ENCODE results near the gene METTL15.
"Not testable (repeated sequence)": the region's sequence is repeated elsewhere in the genome, so short reads cannot be mapped to it uniquely, and the experiment has no call there.

Gene METTL15

GRCh38 chr11:28315440-28315839 lies 207.3 kb downstream of the METTL15 start:
- Histone ChIP-seq H3K4me3 (ENCODE audit: low read length in 2 of 2) (no peak overlapping the region), H3K27me3 (ENCODE audit: control insufficient read depth in 2 of 2, insufficient read depth in 2 of 2, low read length in 2 of 2) (no peaks in the 10 kb centered on the region), H3K9me3 (ENCODE audit: control insufficient read depth in 2 of 2, low read length in 2 of 2) (no peaks in the 10 kb centered on the region), H3K9ac (ENCODE audit: low read depth in 1 of 2, low read length in 2 of 2) (no peak overlapping the region), H3K4me1 (ENCODE audit: control insufficient read depth in 2 of 2, insufficient read depth in 2 of 2, low read length in 2 of 2) (no peaks in the 10 kb centered on the region), H3K27ac (ENCODE audit: low read depth in 2 of 2, low read length in 2 of 2) (no peak overlapping the region), H3K36me3 (ENCODE audit: control insufficient read depth in 2 of 2, insufficient read depth in 2 of 2, low read length in 2 of 2) (peaks cover 4 to 7% of the 10 kb centered on the region in 2 donors)

GRCh38 chr11:28318871-28319270 lies 210.7 kb downstream of the METTL15 start:
- no peaks in the 10 kb centered on the region for H3K27me3 ChIP-seq (ENCODE audit: control insufficient read depth in 2 of 2, insufficient read depth in 2 of 2, low read length in 2 of 2)
- no peak overlapping the region for H3K27ac ChIP-seq (ENCODE audit: low read depth in 2 of 2, low read length in 2 of 2)

GRCh38 chr11:28323621-28324020 lies 215.4 kb downstream of the METTL15 start:
- Histone ChIP-seq H3K36me3 (ENCODE audit: control insufficient read depth in 2 of 2, insufficient read depth in 2 of 2, low read length in 2 of 2) (no peaks in the 10 kb centered on the region), H3K9me3 (ENCODE audit: control insufficient read depth in 2 of 2, low read length in 2 of 2) (no peaks in the 10 kb centered on the region), H3K9ac (ENCODE audit: low read depth in 1 of 2, low read length in 2 of 2) (no peak overlapping the region), H3K27ac (ENCODE audit: low read depth in 2 of 2, low read length in 2 of 2) (no peak overlapping the region), H3K27me3 (ENCODE audit: control insufficient read depth in 2 of 2, insufficient read depth in 2 of 2, low read length in 2 of 2) (no peaks in the 10 kb centered on the region), H3K4me3 (ENCODE audit: low read length in 2 of 2) (no peak overlapping the region), H3K4me1 (ENCODE audit: control insufficient read depth in 2 of 2, insufficient read depth in 2 of 2, low read length in 2 of 2) (no peaks in the 10 kb centered on the region)

More at GRCh38 chr11:28318871-28319270, 210.7 kb downstream of the METTL15 start:
- Histone ChIP-seq H3K4me3 (ENCODE audit: low read length in 2 of 2) (no peak overlapping the region), H3K36me3 (ENCODE audit: control insufficient read depth in 2 of 2, insufficient read depth in 2 of 2, low read length in 2 of 2) (peaks cover 4 to 7% of the 10 kb centered on the region in 2 donors), H3K4me1 (ENCODE audit: control insufficient read depth in 2 of 2, insufficient read depth in 2 of 2, low read length in 2 of 2) (no peaks in the 10 kb centered on the region), H3K9me3 (ENCODE audit: control insufficient read depth in 2 of 2, low read length in 2 of 2) (no peaks in the 10 kb centered on the region), H3K9ac (ENCODE audit: low read depth in 1 of 2, low read length in 2 of 2) (no peak overlapping the region)

GRCh38 chr11:28332393-28332792 lies 224.2 kb downstream of the METTL15 start:
- H3K36me3 ChIP-seq (ENCODE audit: control insufficient read depth in 2 of 2, insufficient read depth in 2 of 2, low read length in 2 of 2); H3K27me3 ChIP-seq (ENCODE audit: control insufficient read depth in 2 of 2, insufficient read depth in 2 of 2, low read length in 2 of 2); H3K4me1 ChIP-seq (ENCODE audit: control insufficient read depth in 2 of 2, insufficient read depth in 2 of 2, low read length in 2 of 2); H3K4me3 ChIP-seq (ENCODE audit: low read length in 2 of 2); H3K9ac ChIP-seq (ENCODE audit: low read depth in 1 of 2, low read length in 2 of 2); H3K27ac ChIP-seq (ENCODE audit: low read depth in 2 of 2, low read length in 2 of 2); H3K9me3 ChIP-seq (ENCODE audit: control insufficient read depth in 2 of 2, low read length in 2 of 2): not testable (repeated sequence)

- no peak overlapping the region for H3K9ac ChIP-seq (ENCODE audit: low read depth in 1 of 2, low read length in 2 of 2)
- H3K36me3 ChIP-seq (ENCODE audit: control insufficient read depth in 2 of 2, insufficient read depth in 2 of 2, low read length in 2 of 2), result no peaks in the 10 kb centered on the region
- no peak overlapping the region for H3K4me3 ChIP-seq (ENCODE audit: low read length in 2 of 2)
- no peaks in the 10 kb centered on the region for H3K27me3 ChIP-seq (ENCODE audit: control insufficient read depth in 2 of 2, insufficient read depth in 2 of 2, low read length in 2 of 2)
- peaks cover 2 to 3% of the 10 kb centered on the region in 2 donors for H3K9me3 ChIP-seq (ENCODE audit: control insufficient read depth in 2 of 2, low read length in 2 of 2)
- no peak overlapping the region for H3K27ac ChIP-seq (ENCODE audit: low read depth in 2 of 2, low read length in 2 of 2)
- H3K4me1 ChIP-seq (ENCODE audit: control insufficient read depth in 2 of 2, insufficient read depth in 2 of 2, low read length in 2 of 2), result no peaks in the 10 kb centered on the region
Observed at GRCh38 chr11:28337701-28338100, 229.5 kb downstream of the METTL15 start.

- Histone ChIP-seq H3K4me1 (ENCODE audit: control insufficient read depth in 2 of 2, insufficient read depth in 2 of 2, low read length in 2 of 2) (no peaks in the 10 kb centered on the region), H3K36me3 (ENCODE audit: control insufficient read depth in 2 of 2, insufficient read depth in 2 of 2, low read length in 2 of 2) (no peaks in the 10 kb centered on the region), H3K9me3 (ENCODE audit: control insufficient read depth in 2 of 2, low read length in 2 of 2) (peaks cover 2 to 3% of the 10 kb centered on the region in 2 donors), H3K9ac (ENCODE audit: low read depth in 1 of 2, low read length in 2 of 2) (no peak overlapping the region), H3K27ac (ENCODE audit: low read depth in 2 of 2, low read length in 2 of 2) (no peak overlapping the region), H3K4me3 (ENCODE audit: low read length in 2 of 2) (no peak overlapping the region), H3K27me3 (ENCODE audit: control insufficient read depth in 2 of 2, insufficient read depth in 2 of 2, low read length in 2 of 2) (no peaks in the 10 kb centered on the region)
Observed at GRCh38 chr11:28338371-28338770, 230.2 kb downstream of the METTL15 start.

- no peaks in the 10 kb centered on the region for H3K36me3 ChIP-seq (ENCODE audit: control insufficient read depth in 2 of 2, insufficient read depth in 2 of 2, low read length in 2 of 2)
- no peaks in the 10 kb centered on the region for H3K4me1 ChIP-seq (ENCODE audit: control insufficient read depth in 2 of 2, insufficient read depth in 2 of 2, low read length in 2 of 2)
- H3K9me3 ChIP-seq (ENCODE audit: control insufficient read depth in 2 of 2, low read length in 2 of 2), result peaks cover 2 to 3% of the 10 kb centered on the region in 2 donors
- no peaks in the 10 kb centered on the region for H3K27me3 ChIP-seq (ENCODE audit: control insufficient read depth in 2 of 2, insufficient read depth in 2 of 2, low read length in 2 of 2)
- H3K9ac ChIP-seq (ENCODE audit: low read depth in 1 of 2, low read length in 2 of 2), result no peak overlapping the region
- H3K4me3 ChIP-seq (ENCODE audit: low read length in 2 of 2), result no peak overlapping the region
- no peak overlapping the region for H3K27ac ChIP-seq (ENCODE audit: low read depth in 2 of 2, low read length in 2 of 2)
Observed at GRCh38 chr11:28339488-28339887, 231.3 kb downstream of the METTL15 start.

- Histone ChIP-seq H3K4me3 (ENCODE audit: low read length in 2 of 2) (no peak overlapping the region), H3K27ac (ENCODE audit: low read depth in 2 of 2, low read length in 2 of 2) (no peak overlapping the region), H3K27me3 (ENCODE audit: control insufficient read depth in 2 of 2, insufficient read depth in 2 of 2, low read length in 2 of 2) (no peaks in the 10 kb centered on the region), H3K9ac (ENCODE audit: low read depth in 1 of 2, low read length in 2 of 2) (no peak overlapping the region), H3K36me3 (ENCODE audit: control insufficient read depth in 2 of 2, insufficient read depth in 2 of 2, low read length in 2 of 2) (no peaks in the 10 kb centered on the region), H3K4me1 (ENCODE audit: control insufficient read depth in 2 of 2, insufficient read depth in 2 of 2, low read length in 2 of 2) (no peaks in the 10 kb centered on the region), H3K9me3 (ENCODE audit: control insufficient read depth in 2 of 2, low read length in 2 of 2) (peaks cover 2 to 3% of the 10 kb centered on the region in 2 donors)
Observed at GRCh38 chr11:28342716-28343115, 234.5 kb downstream of the METTL15 start.

- Histone ChIP-seq H3K4me1 (ENCODE audit: control insufficient read depth in 2 of 2, insufficient read depth in 2 of 2, low read length in 2 of 2) (no peaks in the 10 kb centered on the region), H3K4me3 (ENCODE audit: low read length in 2 of 2) (no peak overlapping the region), H3K9ac (ENCODE audit: low read depth in 1 of 2, low read length in 2 of 2) (no peak overlapping the region), H3K27ac (ENCODE audit: low read depth in 2 of 2, low read length in 2 of 2) (no peak overlapping the region), H3K27me3 (ENCODE audit: control insufficient read depth in 2 of 2, insufficient read depth in 2 of 2, low read length in 2 of 2) (no peaks in the 10 kb centered on the region), H3K9me3 (ENCODE audit: control insufficient read depth in 2 of 2, low read length in 2 of 2) (peaks cover 2 to 3% of the 10 kb centered on the region in 2 donors), H3K36me3 (ENCODE audit: control insufficient read depth in 2 of 2, insufficient read depth in 2 of 2, low read length in 2 of 2) (no peaks in the 10 kb centered on the region)
Observed at GRCh38 chr11:28343304-28344233, 235.4 kb downstream of the METTL15 start.

GRCh38 chr11:28346209-28346608 lies 238.0 kb downstream of the METTL15 start:
- no peak overlapping the region for H3K4me3 ChIP-seq (ENCODE audit: low read length in 2 of 2)
- H3K4me1 ChIP-seq (ENCODE audit: control insufficient read depth in 2 of 2, insufficient read depth in 2 of 2, low read length in 2 of 2), result no peaks in the 10 kb centered on the region
- no peaks in the 10 kb centered on the region for H3K9me3 ChIP-seq (ENCODE audit: control insufficient read depth in 2 of 2, low read length in 2 of 2)
- H3K27me3 ChIP-seq (ENCODE audit: control insufficient read depth in 2 of 2, insufficient read depth in 2 of 2, low read length in 2 of 2), result no peaks in the 10 kb centered on the region
- H3K36me3 ChIP-seq (ENCODE audit: control insufficient read depth in 2 of 2, insufficient read depth in 2 of 2, low read length in 2 of 2), result no peaks in the 10 kb centered on the region
- no peak overlapping the region for H3K9ac ChIP-seq (ENCODE audit: low read depth in 1 of 2, low read length in 2 of 2)
- no peak overlapping the region for H3K27ac ChIP-seq (ENCODE audit: low read depth in 2 of 2, low read length in 2 of 2)

Measured in mucosa of rectum (tissue), 2 donors.